HG02642 (cell line): ENCODE data around the gene CHP1.
A peak's percentile ranks its signal among the peaks of the same experiment; 100 is the strongest.
"Not testable (repeated sequence)": the region's sequence is repeated elsewhere in the genome, so short reads cannot be mapped to it uniquely, and the experiment has no call there.

Experiments
- ATAC-seq: cut with Tn5 transposase; IDR thresholded peaks from one replicate; pipeline ENCODE4 v1.9.1; 2021; ENCODE audit warnings: mild to moderate bottlenecking; ENCODE audit not compliant: unreplicated experiment, poor library complexity

CHP1 gene

DNA sequence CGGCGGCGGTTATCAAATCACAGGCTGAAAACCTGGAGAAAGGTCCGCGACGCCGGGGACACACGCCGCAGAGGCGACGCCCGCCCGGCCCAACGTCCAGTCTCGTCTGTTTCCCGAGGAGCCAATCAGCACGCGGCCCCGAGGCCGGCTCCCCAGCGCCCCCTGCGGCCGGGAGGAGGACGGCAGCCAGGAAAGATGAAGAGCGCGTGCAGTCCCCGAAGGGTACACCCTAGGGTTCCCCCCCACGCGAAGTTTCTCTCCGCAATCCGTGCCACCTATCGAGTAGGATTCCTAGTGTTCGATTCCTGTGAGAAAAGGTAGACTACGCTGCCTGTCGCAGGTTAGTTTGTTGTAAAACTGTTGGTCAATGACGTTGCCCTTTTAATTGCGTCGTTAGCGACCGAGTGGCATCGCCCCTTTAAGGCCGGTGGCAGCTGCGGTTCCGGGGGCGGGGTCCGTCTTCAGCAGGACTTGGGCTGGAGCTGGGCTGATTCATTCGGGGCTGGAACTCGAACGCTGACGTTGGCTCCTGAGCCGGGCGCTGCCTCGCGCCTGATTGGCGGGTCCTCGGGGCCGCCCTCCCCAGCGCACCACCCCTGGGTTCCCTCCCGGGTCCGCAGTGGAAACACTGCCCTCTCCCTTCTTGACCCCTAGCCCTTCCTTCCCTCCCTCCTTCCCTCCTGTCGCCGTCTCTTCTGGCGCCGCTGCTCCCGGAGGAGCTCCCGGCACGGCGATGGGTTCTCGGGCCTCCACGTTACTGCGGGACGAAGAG lies at the start of gene CHP1, which contains the start of gene EXD1:
CHP1 (plus strand) TSS at position 619 of the 772 bp plus-strand sequence; CDS start at position 734, 115 bp downstream.
EXD1 (minus strand) TSS at position 108 of the 772 bp plus-strand sequence. CDS start 4,182 bp downstream, outside the sequence.
- ATAC-seq: peak; percentile 95

DNA sequence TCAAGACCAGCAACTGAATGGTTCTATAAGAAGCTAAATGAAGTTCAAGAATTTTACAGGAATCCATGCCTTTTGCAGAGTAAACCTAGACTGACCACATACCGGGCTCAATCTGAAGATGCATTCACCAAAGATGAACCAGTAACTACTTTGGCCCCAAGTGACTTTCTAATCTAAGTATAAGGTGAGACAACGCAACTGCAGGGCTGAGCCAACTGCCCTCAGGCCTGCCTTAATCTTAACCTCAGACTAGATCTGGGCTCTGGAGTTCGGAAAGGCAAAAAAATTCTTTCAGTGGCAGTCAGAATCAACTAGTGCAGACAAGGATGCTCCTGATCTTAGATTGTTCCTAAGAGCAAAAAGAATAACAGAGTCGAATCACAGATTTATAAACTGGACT lies 48.8 kb upstream of the CHP1 start:
- ATAC-seq: no peak

DNA sequence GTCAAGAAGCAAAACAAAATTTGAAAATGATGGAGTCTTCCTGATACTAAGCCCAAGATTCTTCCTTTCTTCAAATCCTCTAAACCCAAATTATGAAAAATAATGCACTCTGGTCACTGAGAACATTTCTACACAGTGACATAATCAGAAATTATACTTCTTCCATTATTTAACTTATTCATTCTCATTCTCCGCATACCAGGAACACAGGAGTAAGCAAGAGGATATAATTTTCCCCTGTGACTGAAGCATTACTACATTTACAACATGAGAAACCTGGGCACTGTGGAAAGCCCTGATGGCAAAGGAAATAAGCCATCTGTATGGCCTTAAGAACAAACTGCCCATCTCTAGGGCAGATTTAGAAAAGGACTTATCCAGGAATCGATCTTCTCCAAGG lies 47.5 kb upstream of the CHP1 start:
- ATAC-seq: no peak

DNA sequence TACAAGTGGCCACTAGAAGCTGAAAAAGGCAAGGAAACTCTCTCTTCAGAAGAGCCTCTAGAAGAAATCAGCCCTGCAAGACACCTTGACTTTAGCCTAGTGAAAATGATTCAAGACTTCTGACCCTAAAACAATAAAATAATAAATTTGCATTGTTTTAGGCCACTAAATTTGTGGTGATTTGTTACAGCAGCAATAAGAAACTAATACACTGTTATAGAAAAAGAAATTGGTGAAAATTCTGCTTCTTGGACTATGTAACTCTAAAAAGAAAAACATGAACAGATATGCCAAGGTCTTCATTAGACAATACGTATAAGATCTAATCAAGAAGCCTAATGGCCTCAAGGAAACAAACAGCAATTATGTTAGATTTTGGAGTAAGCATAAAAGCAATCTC lies 36.6 kb upstream of the CHP1 start:
- ATAC-seq: no peak

DNA sequence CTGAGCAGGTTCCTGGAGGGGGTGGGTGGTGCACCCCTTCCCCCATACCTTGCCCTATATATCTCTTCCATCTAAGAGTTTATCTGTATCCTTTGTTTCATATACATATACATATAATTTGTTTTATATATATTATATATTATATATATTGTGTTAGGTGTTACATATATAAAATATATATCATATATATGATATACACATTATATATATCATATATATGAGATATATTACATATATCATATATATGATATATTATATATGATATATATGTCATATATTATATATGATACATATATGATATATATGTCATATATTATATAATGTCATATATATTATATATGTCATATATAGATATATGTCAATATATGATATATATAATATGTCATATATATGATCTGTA lies 31.6 kb upstream of the CHP1 start:
- no peak for ATAC-seq

DNA sequence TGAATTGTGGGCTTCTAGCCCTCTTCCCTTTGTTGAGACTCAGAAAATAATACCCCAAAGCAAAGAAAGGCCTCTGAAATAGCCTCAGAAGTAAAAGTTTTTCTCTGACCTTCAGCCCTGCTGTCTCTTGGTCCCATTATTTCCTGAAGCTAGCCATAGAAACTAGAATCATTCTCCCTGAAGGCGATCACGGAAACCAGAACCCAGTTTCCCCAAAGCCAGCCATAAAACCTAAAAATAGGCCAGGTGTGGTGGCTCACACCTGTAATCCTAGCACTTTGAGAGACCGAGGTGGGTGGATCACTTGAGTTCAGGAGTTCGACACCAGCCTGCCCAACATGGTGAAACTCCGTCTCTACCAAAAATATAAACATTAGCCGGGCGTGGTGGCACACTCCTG lies 27.7 kb upstream of the CHP1 start:
- no peak for ATAC-seq

DNA sequence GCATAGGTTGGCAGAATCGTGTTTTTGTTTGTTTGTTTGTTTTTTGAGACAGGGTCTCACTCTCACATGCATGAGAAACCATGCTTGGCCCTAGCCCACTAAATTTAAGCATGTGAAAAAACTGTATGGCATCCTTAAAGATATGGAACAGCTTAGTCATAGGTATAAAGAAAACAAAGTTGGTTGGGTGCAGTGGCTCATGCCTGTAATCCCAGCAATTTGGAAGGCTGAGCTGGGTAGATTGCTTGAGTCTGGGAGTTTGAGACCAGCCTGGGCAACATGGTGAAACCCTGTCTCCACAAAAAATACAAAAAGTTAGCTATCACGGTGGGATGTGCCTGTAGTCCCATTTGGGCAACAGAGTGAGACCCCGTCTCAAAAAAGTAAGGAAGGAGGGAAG lies 25.8 kb upstream of the CHP1 start:
- ATAC-seq: no peak

DNA sequence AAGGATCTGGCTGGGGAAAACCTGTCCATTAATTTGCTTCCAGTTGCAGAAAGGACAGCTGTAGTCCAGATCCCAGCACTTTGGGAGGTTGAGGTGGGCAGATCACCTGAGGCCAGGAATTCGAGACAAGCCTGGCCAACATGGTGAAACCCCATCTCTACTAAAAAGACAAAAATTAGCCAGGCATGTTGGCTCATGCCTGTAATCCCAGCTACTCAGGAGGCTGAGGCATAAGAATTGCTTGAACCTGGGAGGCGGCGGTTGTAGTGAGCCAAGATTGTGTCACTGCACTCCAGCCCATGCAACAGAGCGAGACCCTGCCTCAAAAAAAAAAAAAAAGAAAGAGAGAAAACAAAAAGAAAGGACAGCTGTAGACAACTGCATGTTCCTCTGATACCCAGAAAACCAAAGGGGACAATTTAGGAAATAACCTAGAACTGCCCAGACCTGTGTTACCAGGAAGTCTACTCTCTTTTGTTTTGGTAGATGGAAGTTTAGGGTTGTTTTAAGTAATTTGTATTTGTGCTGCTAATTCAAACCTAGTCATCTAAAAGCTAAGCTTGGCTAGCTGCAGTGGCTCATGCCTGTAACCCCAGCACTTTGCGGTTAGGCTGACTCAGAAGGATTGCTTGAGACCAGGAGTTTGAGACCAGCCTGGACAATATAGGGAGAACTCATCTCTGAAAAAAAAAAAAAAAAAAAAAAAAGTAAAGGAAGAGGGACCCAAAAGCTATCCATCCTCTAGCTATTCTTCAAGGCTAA lies 23.2 kb upstream of the CHP1 start:
- no peak for ATAC-seq

DNA sequence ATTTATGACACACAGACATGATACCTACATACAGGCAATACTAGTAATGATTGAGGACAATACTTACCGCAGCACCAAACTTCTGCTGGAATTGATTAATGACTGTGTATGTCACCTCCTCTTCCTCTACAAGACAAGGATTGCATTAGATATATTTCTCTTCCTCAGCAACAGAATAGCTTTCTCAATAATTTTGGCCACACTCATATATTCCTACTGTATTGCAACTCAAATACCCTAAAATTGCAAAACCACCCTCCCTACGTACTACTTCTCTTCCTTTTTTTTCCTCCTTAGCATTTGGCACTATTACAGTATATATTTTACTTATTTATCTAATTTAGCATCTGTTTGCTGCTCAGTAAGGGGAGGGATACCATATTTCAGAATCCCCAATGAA lies 15.4 kb upstream of the CHP1 start:
- ATAC-seq: no peak

DNA sequence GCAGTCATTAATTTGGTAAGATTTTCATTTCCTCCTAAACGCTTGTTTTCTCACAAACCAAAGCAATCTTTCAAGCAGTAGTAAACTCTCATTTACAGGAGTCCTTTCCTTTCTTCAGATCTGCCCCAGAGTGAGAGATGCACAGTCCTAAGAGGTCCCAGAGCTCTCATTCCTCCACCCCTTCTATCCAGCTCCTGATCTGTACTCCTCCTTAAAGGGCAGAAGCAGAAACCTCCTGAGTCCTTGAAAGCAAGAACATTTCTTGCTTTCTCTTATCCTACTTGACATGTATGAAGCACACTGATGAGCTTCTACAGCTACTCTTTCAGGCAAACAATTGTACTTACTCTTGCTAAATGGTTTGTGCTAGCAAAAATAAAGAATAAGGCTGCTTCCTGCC lies 12.2 kb upstream of the CHP1 start:
- ATAC-seq: no peak

DNA sequence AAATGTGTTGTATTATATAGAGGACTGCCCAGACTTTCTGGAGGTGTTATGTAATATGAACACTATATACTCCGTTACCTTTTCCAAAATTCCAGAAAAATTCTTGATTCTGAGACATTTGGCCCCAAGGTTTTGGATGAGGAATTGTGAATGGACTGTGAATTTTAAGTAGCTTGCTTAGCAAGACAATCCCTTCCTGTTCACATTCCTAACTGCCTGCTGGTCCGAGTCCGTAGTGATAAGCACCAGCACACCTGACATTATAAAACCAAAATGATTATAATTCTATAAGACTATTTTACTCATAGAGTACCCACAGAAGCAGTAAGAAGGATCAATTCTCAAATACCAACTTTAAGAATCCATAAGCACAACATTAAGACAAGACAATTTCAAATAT lies 11.7 kb upstream of the CHP1 start:
- ATAC-seq: no peak

DNA sequence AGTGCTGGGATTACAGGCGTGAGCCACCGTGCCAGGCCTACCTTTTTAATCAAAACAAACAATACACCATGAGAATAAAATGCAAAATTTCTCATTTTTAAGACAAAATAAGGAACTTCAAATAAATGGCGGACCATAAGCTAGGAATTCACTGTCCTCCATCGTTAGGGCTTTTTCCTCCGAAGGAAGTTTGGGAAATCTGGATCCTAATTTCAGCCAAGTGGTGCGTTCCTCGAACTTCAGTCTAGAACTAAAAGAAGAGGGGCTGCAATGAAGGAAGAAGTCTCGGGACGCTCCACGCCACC lies 771 bp upstream of the CHP1 start:
- ATAC-seq: no peak

DNA sequence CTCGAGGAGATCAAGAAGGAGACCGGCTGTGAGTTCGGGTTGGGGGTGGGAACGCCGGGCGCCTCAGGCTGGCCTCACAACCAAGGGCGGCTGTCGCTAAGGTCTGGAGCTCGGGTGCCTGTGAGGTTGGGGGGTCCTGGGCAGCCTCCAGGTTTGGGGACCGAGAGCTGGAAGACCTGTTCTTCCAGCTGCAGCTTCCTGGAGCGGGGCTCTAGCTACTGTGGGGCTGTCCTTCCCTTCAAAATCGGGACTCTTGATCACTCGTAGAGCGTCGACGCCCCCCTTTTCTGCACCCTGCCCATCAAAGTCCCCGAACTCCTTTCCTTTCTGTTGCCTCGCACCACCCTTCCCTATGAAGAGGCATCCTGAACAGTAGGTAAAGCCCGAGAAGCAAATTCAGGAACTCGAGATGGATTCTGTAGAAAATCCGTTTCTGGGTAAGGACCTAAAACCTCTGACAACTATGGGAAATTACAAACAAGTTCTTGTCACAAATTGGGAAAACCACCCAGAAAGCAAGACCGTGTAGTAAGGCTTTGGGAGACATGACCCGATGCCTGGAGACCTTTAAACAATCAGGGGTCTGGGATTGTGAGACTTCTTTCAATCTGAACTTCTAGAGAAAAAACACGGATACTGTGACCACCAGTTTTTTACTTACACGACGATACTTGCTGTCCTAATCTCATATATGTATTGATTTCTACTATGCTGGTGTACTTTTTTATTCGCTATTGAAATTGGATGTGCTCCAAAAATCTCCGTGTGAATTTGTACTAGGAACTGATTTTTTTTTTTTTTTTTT lies 556 bp downstream of the CHP1 start:
- ATAC-seq: peak; percentile 39

DNA sequence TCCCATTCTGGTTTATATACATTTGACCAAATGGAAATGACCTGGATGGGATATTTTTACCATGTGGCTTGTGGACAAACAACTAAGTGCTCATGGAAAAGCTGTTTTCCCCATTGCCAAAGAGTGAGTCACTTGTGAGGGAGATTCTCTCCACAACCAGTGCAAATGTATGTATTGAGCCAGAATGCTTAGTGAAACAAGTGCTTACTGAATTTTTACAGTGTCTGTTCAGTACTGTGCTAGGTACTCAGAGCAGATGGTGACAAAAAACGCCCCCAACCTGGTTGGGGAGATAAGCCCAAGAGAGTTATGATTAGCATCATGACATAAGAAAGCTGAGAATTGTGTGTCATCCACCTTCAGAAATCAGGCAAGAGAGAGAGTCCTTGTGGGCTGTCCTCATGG lies 2.3 kb downstream of the CHP1 start:
- ATAC-seq: no peak

DNA sequence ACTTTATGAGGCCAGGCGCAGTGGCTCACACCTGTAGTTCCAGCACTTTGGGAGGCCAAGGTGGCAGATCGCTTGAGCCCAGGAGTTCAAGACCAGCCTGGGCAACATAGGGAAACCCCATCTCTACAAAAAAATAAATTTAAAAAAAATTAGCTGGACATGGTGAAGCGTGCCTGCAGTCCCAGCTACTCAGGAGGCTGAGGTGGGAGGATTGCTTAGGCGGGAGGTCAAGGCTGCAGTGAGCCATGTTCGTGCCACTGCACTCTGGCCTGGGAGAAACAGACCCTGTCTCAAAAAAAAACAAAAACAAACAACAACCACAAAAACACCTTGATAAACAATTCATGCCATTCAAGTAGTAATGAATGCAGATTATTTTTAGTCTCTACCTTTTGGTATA lies 4.2 kb downstream of the CHP1 start:
- not testable (repeated sequence) for ATAC-seq

DNA sequence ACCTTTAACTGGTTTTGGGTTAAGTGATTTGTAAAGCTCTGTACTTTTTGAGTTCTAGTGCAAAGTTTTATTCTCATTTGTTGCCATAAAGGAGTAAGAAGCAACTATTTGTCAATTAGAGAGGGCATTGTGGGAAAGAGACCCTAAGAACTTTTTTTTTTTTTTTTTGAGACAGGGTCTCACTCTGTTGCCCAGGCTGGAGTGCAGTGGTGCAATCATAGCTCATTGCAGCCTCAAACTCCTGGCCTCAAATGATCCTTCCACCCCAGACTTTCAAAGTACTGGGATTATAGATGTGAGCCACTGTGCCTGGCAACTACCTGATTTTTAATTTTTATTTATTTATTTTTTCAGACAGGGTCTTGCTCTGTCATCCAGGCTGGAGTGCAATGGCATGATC lies 4.9 kb downstream of the CHP1 start:
- ATAC-seq: no peak

DNA sequence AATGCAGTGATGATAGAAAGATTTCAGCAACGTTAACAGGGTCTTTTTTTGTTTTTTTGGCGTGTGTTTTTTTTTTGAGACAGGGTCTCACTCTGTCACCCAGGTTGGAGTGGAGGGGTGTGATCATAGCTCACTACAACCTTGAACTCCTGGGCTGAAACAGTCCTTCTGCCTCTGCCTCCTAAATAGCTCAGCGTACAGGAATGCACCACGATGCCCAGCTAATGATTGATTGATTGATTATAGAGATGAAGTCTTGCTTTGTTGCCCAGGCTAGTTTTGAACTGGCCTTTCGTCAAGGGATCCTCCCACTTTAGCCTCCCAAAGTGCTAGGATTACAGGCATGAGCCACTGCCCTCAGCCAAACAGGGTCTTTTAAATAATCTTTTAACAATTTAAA lies 7.0 kb downstream of the CHP1 start:
- no peak for ATAC-seq

DNA sequence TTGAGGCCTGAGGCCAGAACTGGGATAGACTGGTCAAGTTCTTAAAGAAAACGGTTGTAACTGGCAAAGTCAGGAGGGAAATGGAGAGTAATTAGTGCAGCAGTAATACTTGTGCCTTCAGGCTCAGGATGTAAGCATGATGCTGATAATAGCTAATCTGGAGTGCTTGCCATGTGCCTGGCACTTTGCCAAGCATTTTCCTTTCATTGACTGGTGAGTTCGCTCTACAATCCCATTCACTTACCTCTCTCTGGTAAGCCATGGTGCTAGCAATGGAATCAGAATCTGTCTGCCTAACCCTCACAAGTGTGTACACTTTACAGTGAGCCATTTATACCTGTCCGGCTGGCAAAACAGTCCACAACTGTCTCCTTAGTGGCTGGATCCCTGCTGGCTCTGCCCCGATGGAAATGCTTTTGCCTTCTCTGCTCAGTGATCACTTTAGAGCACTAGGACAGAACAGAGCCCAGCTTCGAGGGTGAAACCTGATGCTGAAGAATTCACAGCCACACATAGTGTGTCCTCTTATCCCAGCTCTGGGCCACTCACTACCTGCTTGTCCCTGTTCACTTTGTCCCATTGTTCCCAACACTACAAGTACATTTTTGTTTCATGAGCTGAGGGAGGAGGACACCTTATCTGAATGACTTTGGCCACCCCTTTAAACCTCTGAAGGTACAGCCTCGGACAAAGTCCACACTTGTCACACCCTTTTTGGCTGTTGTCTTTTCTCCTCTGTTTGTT lies 10.3 kb downstream of the CHP1 start:
- no peak for ATAC-seq

DNA sequence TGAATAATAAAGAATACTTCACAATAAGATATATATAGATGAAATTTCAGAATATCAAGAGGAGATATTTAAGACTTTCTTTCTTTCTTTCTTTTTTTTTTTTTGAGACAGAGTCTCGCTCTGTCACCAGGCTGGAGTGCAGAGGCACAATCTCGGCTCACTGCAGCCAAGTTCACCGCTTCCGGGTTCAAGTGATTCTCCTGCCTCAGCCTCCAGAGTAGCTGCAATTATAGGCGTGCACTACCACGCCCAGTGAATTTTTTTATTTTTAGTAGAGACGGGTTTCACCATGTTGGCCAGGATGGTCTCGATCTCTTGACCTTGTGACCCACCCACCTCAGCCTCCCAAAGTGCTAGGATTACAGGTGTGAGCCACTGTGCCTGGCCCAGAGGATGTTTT lies 19.7 kb downstream of the CHP1 start:
- ATAC-seq: not testable (repeated sequence)

DNA sequence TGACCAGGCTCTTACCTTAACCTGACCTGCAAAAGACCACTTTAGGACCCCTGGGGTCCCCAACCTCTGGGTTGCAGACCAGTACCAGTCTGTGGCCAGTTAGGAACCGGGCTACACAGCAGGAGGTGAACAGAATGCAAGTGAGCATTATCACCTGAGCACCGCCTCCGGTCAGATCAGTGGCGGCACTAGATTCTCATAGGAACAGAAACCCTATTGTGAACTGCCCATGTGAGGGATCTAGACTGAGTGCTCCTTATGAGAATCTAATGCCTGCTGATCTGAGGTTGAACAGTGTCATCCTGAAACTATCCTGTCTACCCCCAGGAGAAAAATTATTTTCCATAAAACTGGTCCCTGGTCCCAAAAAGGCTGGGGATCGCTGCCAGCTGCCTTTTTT lies 20.3 kb downstream of the CHP1 start:
- ATAC-seq: no peak
